ENCODE results near the gene PPCDC.

GRCh38 chr15:74978503-74978902, 44.9 kb upstream of the PPCDC start:
- TF ChIP-seq, protein P1, sequence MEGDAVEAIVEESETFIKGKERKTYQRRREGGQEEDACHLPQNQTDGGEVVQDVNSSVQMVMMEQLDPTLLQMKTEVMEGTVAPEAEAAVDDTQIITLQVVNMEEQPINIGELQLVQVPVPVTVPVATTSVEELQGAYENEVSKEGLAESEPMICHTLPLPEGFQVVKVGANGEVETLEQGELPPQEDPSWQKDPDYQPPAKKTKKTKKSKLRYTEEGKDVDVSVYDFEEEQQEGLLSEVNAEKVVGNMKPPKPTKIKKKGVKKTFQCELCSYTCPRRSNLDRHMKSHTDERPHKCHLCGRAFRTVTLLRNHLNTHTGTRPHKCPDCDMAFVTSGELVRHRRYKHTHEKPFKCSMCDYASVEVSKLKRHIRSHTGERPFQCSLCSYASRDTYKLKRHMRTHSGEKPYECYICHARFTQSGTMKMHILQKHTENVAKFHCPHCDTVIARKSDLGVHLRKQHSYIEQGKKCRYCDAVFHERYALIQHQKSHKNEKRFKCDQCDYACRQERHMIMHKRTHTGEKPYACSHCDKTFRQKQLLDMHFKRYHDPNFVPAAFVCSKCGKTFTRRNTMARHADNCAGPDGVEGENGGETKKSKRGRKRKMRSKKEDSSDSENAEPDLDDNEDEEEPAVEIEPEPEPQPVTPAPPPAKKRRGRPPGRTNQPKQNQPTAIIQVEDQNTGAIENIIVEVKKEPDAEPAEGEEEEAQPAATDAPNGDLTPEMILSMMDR (IDR thresholded peaks at IDR 0.05 in 2 of 3, conservative IDR thresholded peaks at IDR 0.05 in 1 of 3; ENCODE audit: control insufficient read depth in 2 of 3, extremely low read depth in 1 of 3, insufficient read depth in 1 of 3, low read depth in 3 of 3, low read length in 3 of 3): no peak
- no peak for TF ChIP-seq HDAC2 (IDR thresholded peaks at IDR 0.05)
- TF ChIP-seq SMC3 (IDR thresholded peaks at IDR 0.05; ENCODE audit: borderline replicate concordance, low read length): no peak
- TF ChIP-seq NKRF (conservative IDR thresholded peaks at IDR 0.05): no peak

Data from GM12878 (cell line).